Nephron progenitor cell (in vitro differentiated cells): ENCODE measurements around the gene DSEL.

ENCODE experiments used
- DNase-seq: peaks from one replicate; pipeline ENCODE4 v3.0.0; 2021
- H3K27ac Mint-ChIP-seq: 2 replicates; pipeline ENCODE4 v1.8.0; 2021; ENCODE audit warnings: mild to moderate bottlenecking, moderate library complexity, mixed read lengths
- H3K27me3 Mint-ChIP-seq: 2 replicates; pipeline ENCODE4 v1.8.0; 2021; ENCODE audit warnings: mild to moderate bottlenecking, low read depth, mixed read lengths; ENCODE audit not compliant: poor library complexity
- H3K36me3 Mint-ChIP-seq: 2 replicates; pipeline ENCODE4 v1.8.0; 2021; ENCODE audit warnings: low read depth, mixed read lengths
- H3K4me1 Mint-ChIP-seq: 2 replicates; pipeline ENCODE4 v1.8.0; 2021; ENCODE audit warnings: mixed read lengths
- H3K4me3 Mint-ChIP-seq: 2 replicates; pipeline ENCODE4 v1.8.0; 2021; ENCODE audit warnings: mild to moderate bottlenecking, moderate library complexity, mixed read lengths
- H3K9me3 Mint-ChIP-seq: 2 replicates; pipeline ENCODE4 v1.8.0; 2021; ENCODE audit warnings: mild to moderate bottlenecking, moderate library complexity, mixed read lengths
- TF ChIP-seq, protein P1 (sequence below): fragments of 200-600 bp; sonication (generic); IDR thresholded peaks from 2 replicates; pipeline ENCODE4 v1.5.0; 2021; ENCODE audit warnings: antibody characterized with exemption

Gene DSEL

DNA sequence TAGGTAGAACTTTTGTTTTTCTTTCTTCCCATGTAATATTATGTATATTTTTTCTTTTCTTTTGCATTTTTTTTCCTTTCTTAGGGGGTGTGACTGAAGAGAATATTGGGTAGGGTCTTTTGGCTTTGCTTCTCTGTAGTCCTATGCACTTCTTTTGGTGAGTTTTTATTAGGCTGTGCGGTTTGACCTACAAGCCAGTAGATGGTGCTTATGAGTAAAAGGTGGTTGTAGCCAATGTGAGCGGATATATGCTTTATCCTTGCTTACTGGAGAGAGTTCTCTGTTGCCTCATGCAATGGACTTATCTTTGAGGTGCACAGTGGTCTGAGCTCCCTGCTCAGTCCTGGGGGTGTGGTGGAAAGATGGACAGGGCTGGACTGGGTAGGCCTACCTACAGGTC is 52.7 kb downstream of the DSEL start:
- H3K4me3 Mint-ChIP-seq: no peak overlapping the region
- no peak overlapping the region for H3K27ac Mint-ChIP-seq
- no peaks in the 10 kb centered on the region for H3K4me1 Mint-ChIP-seq
- TF ChIP-seq, protein P1, sequence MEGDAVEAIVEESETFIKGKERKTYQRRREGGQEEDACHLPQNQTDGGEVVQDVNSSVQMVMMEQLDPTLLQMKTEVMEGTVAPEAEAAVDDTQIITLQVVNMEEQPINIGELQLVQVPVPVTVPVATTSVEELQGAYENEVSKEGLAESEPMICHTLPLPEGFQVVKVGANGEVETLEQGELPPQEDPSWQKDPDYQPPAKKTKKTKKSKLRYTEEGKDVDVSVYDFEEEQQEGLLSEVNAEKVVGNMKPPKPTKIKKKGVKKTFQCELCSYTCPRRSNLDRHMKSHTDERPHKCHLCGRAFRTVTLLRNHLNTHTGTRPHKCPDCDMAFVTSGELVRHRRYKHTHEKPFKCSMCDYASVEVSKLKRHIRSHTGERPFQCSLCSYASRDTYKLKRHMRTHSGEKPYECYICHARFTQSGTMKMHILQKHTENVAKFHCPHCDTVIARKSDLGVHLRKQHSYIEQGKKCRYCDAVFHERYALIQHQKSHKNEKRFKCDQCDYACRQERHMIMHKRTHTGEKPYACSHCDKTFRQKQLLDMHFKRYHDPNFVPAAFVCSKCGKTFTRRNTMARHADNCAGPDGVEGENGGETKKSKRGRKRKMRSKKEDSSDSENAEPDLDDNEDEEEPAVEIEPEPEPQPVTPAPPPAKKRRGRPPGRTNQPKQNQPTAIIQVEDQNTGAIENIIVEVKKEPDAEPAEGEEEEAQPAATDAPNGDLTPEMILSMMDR: no peak
- DNase-seq: no peak
- peaks cover 6% of the 10 kb centered on the region for H3K36me3 Mint-ChIP-seq
- H3K27me3 Mint-ChIP-seq: no peaks in the 10 kb centered on the region
- peaks cover 16% of the 10 kb centered on the region for H3K9me3 Mint-ChIP-seq

- TF ChIP-seq, protein P1: peak; percentile 25
- DNase-seq: no peak
- Mint-ChIP-seq H3K4me1 (peaks cover 15% of the 10 kb centered on the region), H3K36me3 (no peaks in the 10 kb centered on the region), H3K4me3 (no peak overlapping the region), H3K9me3 (no peaks in the 10 kb centered on the region), H3K27me3 (no peaks in the 10 kb centered on the region), H3K27ac (no peak overlapping the region)
These were observed 59.8 kb downstream of the DSEL start for GRCh38 chr18:67456711-67457110.
